H1 (cell line): ENCODE results near the gene MMP17. TPM values are rescaled to one million over a fixed set of nuclear protein-coding genes. Genes with fewer than 3 reads are reported as not detected.

ENCODE experiments used
- CREB1 ChIP-seq: IDR thresholded peaks from 2 replicates; pipeline ENCODE4 v1.6.1; 2012; ENCODE audit warnings: inconsistent platforms
- HDAC6 ChIP-seq: IDR thresholded peaks from one replicate; pipeline ENCODE4 v1.7.1; 2012; ENCODE audit warnings: low read depth, mild to moderate bottlenecking, inconsistent platforms, low read length, moderate library complexity
- polyA plus RNA-seq, 7 experiments: library from polyadenylated mRNA; depleted of rRNA in 3 of 7; stranded (reverse) in 5 of 7; unstranded in 2 of 7; fragments of >200 nt in 5 of 7; fragments of 200-250 nt in 2 of 7; gene quantifications; 1 replicate in 5 of 7; 2 replicates in 1 of 7; 4 replicates in 1 of 7; pipeline versions ENCODE4 v1.2.1 to v1.2.3, GENCODE V29; 2011 to 2013; ENCODE audit warnings: missing spikeins in 2 of 7, mixed read lengths in 2 of 7
- total RNA-seq: library from RNA; stranded (reverse); fragmentation: NEBNext Ultra II Directional; extraction: Animal tissue kit (Norgen Biotek cat#: 25700); gene quantifications from 2 replicates; pipeline ENCODE4 v1.2.1, GENCODE V29; 2021

Gene MMP17
- total and polyA plus RNA-seq, 2 of the 8 experiments (the other 6 are each of a cell fraction or from before 2014, with no cell fraction given) = 41.3 to 53.8 TPM

GRCh38 chr12:131850856-131851559, 22.8 kb downstream of the MMP17 start (continued):
- TF ChIP-seq HDAC6 (no peak), CREB1 (no peak)
